ENCODE results near the gene QPCTL.

Gene QPCTL

GRCh38 chr19:45692187-45693105, at the start of gene QPCTL:
Gene QPCTL, plus strand, starts transcription at chr19:45692666. Its CDS starts 38 bp downstream, at chr19:45692704.
- peak; percentile 99 for DNase-seq (ENCODE audit: low spot score)

- peak; percentile 72 for DNase-seq (ENCODE audit: low spot score)
Observed at GRCh38 chr19:45643024-45643926, 49.2 kb upstream of the QPCTL start.

- no peak for DNase-seq (ENCODE audit: low spot score)
Observed at GRCh38 chr19:45643927-45644771, 48.3 kb upstream of the QPCTL start.

- DNase-seq (ENCODE audit: low spot score), result no peak
Observed at GRCh38 chr19:45645068-45645630, 47.3 kb upstream of the QPCTL start.

- peak; percentile 74 for DNase-seq (ENCODE audit: low spot score)
Observed at GRCh38 chr19:45645631-45646344, 46.7 kb upstream of the QPCTL start.

GRCh38 chr19:45646345-45646698, 46.1 kb upstream of the QPCTL start:
- DNase-seq (ENCODE audit: low spot score), result no peak

- no peak for DNase-seq (ENCODE audit: low spot score)
Observed at GRCh38 chr19:45650722-45651121, 41.7 kb upstream of the QPCTL start.

GRCh38 chr19:45653634-45654033, 38.8 kb upstream of the QPCTL start:
- no peak for DNase-seq (ENCODE audit: low spot score)

- DNase-seq (ENCODE audit: low spot score), result no peak
Observed at GRCh38 chr19:45655073-45655472, 37.4 kb upstream of the QPCTL start.

GRCh38 chr19:45657520-45658167, 34.8 kb upstream of the QPCTL start:
- no peak for DNase-seq (ENCODE audit: low spot score)

GRCh38 chr19:45659096-45659729, 33.3 kb upstream of the QPCTL start:
- no peak for DNase-seq (ENCODE audit: low spot score)

GRCh38 chr19:45660636-45661035, 31.8 kb upstream of the QPCTL start:
- no peak for DNase-seq (ENCODE audit: low spot score)

GRCh38 chr19:45663800-45664199, 28.7 kb upstream of the QPCTL start:
- no peak for DNase-seq (ENCODE audit: low spot score)

GRCh38 chr19:45664575-45664974, 27.9 kb upstream of the QPCTL start:
- DNase-seq (ENCODE audit: low spot score), result no peak

GRCh38 chr19:45667620-45668341, 24.7 kb upstream of the QPCTL start, which contains the start of gene GIPR:
Gene GIPR, plus strand, starts transcription at chr19:45668221. Its CDS starts 1,300 bp downstream, at chr19:45669521.
- DNase-seq (ENCODE audit: low spot score), result no peak

- no peak for DNase-seq (ENCODE audit: low spot score)
Observed at GRCh38 chr19:45668342-45668871, 24.1 kb upstream of the QPCTL start.

GRCh38 chr19:45670670-45671453, 21.6 kb upstream of the QPCTL start:
- DNase-seq (ENCODE audit: low spot score), result peak; percentile 69

- no peak for DNase-seq (ENCODE audit: low spot score)
Observed at GRCh38 chr19:45674946-45675345, 17.5 kb upstream of the QPCTL start.

Measured in kidney capillary endothelial cell (primary cell).